SK-N-SH (cell line): ENCODE measurements around the gene OR5K1.

Experiments used
- CHD2 ChIP-seq: fragments of 150-350 bp; IDR thresholded peaks from 2 replicates; pipeline ENCODE4 v1.6.1; 2018; ENCODE audit warnings: low read length; ENCODE audit not compliant: partially characterized antibody
- CTCF ChIP-seq: fragments of 200-600 bp; sonication (generic); IDR thresholded peaks from 2 replicates; pipeline ENCODE4 v1.6.1; 2017; ENCODE audit warnings: antibody characterized with exemption, mild to moderate bottlenecking, moderate library complexity
- EP300 ChIP-seq, 2 experiments: IDR thresholded peaks; 2 replicates each; pipeline versions ENCODE4 v1.4.0 to v1.6.1; 2012; ENCODE audit warnings: borderline replicate concordance in 1 of 2, low read depth in 1 of 2, low read length in 1 of 2
- EZH2phosphoT487 ChIP-seq: fragments of 200-600 bp; sonication (generic); IDR thresholded peaks from 2 replicates; pipeline ENCODE4 v1.6.1; 2017; ENCODE audit warnings: low read depth, mixed run types, mild to moderate bottlenecking, antibody characterized with exemption, moderate library complexity, borderline replicate concordance
- FOSL2 ChIP-seq: IDR thresholded peaks from 2 replicates; pipeline ENCODE4 v1.4.0; 2012; ENCODE audit warnings: low read depth, mild to moderate bottlenecking, moderate library complexity, borderline replicate concordance
- FOXJ3 ChIP-seq: sonication (generic); formaldehyde crosslinking; IDR thresholded peaks from 2 replicates; pipeline ENCODE4 v1.5.1; 2020; ENCODE audit warnings: mild to moderate bottlenecking, missing genetic modification reagents
- GATA2 ChIP-seq: sonication (generic); formaldehyde crosslinking; IDR thresholded peaks from 2 replicates; pipeline ENCODE4 v1.5.0; 2020; ENCODE audit warnings: mild to moderate bottlenecking, missing genetic modification reagents
- JUND ChIP-seq: IDR thresholded peaks from 2 replicates; pipeline ENCODE4 v1.4.0; 2012
- MAX ChIP-seq: IDR thresholded peaks from 2 replicates; pipeline ENCODE4 v1.4.0; 2012; ENCODE audit warnings: low read depth
- MEF2A ChIP-seq: IDR thresholded peaks from 2 replicates; pipeline ENCODE4 v1.4.0; 2012; ENCODE audit warnings: low read depth, borderline replicate concordance
- POLR2AphosphoS5 ChIP-seq: IDR thresholded peaks from 2 replicates; pipeline ENCODE4 v1.6.1; 2012; ENCODE audit warnings: low read depth, low read length
- REST ChIP-seq: IDR thresholded peaks from 2 replicates; pipeline ENCODE4 v1.6.1; 2012; ENCODE audit warnings: mild to moderate bottlenecking, low read depth, low read length, moderate library complexity
- SMC3 ChIP-seq: IDR thresholded peaks from 2 replicates; pipeline ENCODE4 v1.6.1; 2012; ENCODE audit warnings: low read depth, low read length, improper control_type of control experiment
- USF2 ChIP-seq: fragments of 150-350 bp; IDR thresholded peaks from 2 replicates; pipeline ENCODE4 v1.6.1; 2017; ENCODE audit warnings: antibody characterized with exemption, low read length, low read depth, borderline replicate concordance

- TF ChIP-seq USF2 (no peak), CTCF (no peak), CHD2 (no peak), FOSL2 (no peak), MAX (no peak), REST (no peak), GATA2 (no peak), FOXJ3 (CRISPR knock-in tag) (no peak), POLR2AphosphoS5 (no peak), JUND (no peak), SMC3 (no peak), EP300 (IDR thresholded peaks at IDR 0.05; ENCODE audit: borderline replicate concordance in 1 of 2, low read depth in 1 of 2, low read length in 1 of 2) (no peak), MEF2A (no peak), EZH2phosphoT487 (no peak)
Measured at GRCh38 chr3:98500019-98500418, 37.0 kb downstream of the OR5K1 start.
